Measurements from ENCODE around the gene TOPAZ1. TPM values are rescaled to one million over a fixed set of nuclear protein-coding genes. Genes with fewer than 3 reads are reported as not detected.

The TOPAZ1 gene
- total and polyA plus RNA-seq, 2 of the 13 experiments (the other 11 are each of a cell fraction or from before 2014, with no cell fraction given) = not detected

DNA sequence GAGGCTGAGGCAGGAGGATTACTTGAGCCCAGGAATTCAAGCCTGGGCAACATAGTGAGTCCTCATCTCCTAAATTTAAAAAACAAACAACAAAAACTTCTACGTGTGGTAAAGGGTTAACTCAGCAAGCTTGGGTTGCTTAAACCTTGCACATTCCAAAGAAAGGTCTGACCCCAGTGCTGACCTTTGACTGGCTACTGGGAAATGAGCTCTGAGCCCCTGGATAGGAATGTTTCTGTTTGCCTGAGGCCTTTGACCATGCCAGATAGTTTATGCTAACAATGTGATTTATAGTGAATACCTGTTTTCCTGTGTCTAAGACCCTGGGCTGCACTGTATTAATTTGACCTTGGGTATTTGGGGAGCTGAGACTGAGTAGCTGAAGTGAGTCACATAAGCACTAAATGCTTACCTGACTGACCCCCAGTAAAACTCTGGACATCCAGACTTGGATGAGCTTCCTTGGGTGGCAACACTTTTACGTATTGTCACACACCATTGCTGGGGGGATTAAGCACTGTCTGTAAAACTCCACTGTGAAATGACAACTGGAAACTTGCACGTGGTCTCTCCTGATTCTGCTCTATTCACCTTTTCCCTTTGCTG lies 117.6 kb downstream of the TOPAZ1 start (continued):
- TF ChIP-seq HMG20B (CRISPR knock-in tag; conservative IDR thresholded peaks at IDR 0.05) (peak; percentile 99), ZNF331 (CRISPR knock-in tag; IDR thresholded peaks at IDR 0.05) (peak; percentile 77), ZNF292 (CRISPR knock-in tag; IDR thresholded peaks at IDR 0.05; ENCODE audit: borderline replicate concordance, low read depth) (peak; percentile 67; the same call in 1 of the 2 replicates), ZNF44 (CRISPR knock-in tag; IDR thresholded peaks at IDR 0.05) (no peak), ZNF564 (CRISPR knock-in tag; IDR thresholded peaks at IDR 0.05) (0 out of 2 replicates have a peak, but pooled peaks have one; percentile 47), NKX3-1 (CRISPR knock-in tag; IDR thresholded peaks at IDR 0.05) (0 out of 2 replicates have a peak, but pooled peaks have one; percentile 68), TARDBP (CRISPR knock-in tag; IDR thresholded peaks at IDR 0.05) (peak; percentile 79), SP5 (CRISPR knock-in tag; IDR thresholded peaks at IDR 0.05; ENCODE audit: borderline replicate concordance, low read depth) (peak; percentile 55)
- TF ChIP-seq, protein P1, sequence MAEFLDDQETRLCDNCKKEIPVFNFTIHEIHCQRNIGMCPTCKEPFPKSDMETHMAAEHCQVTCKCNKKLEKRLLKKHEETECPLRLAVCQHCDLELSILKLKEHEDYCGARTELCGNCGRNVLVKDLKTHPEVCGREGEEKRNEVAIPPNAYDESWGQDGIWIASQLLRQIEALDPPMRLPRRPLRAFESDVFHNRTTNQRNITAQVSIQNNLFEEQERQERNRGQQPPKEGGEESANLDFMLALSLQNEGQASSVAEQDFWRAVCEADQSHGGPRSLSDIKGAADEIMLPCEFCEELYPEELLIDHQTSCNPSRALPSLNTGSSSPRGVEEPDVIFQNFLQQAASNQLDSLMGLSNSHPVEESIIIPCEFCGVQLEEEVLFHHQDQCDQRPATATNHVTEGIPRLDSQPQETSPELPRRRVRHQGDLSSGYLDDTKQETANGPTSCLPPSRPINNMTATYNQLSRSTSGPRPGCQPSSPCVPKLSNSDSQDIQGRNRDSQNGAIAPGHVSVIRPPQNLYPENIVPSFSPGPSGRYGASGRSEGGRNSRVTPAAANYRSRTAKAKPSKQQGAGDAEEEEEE (CRISPR knock-in tag; IDR thresholded peaks at IDR 0.05; ENCODE audit: borderline replicate concordance) = no peak
- TF ChIP-seq, protein P2, sequence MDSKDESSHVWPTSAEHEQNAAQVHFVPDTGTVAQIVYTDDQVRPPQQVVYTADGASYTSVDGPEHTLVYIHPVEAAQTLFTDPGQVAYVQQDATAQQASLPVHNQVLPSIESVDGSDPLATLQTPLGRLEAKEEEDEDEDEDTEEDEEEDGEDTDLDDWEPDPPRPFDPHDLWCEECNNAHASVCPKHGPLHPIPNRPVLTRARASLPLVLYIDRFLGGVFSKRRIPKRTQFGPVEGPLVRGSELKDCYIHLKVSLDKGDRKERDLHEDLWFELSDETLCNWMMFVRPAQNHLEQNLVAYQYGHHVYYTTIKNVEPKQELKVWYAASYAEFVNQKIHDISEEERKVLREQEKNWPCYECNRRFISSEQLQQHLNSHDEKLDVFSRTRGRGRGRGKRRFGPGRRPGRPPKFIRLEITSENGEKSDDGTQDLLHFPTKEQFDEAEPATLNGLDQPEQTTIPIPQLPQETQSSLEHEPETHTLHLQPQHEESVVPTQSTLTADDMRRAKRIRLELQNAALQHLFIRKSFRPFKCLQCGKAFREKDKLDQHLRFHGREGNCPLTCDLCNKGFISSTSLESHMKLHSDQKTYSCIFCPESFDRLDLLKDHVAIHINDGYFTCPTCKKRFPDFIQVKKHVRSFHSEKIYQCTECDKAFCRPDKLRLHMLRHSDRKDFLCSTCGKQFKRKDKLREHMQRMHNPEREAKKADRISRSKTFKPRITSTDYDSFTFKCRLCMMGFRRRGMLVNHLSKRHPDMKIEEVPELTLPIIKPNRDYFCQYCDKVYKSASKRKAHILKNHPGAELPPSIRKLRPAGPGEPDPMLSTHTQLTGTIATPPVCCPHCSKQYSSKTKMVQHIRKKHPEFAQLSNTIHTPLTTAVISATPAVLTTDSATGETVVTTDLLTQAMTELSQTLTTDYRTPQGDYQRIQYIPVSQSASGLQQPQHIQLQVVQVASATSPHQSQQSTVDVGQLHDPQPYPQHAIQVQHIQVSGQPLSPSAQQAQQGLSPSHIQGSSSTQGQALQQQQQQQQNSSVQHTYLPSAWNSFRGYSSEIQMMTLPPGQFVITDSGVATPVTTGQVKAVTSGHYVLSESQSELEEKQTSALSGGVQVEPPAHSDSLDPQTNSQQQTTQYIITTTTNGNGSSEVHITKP (CRISPR knock-in tag; IDR thresholded peaks at IDR 0.05; ENCODE audit: low read depth) = 0 out of 2 replicates have a peak, but pooled peaks have one; percentile 36
- TF ChIP-seq, protein P3, sequence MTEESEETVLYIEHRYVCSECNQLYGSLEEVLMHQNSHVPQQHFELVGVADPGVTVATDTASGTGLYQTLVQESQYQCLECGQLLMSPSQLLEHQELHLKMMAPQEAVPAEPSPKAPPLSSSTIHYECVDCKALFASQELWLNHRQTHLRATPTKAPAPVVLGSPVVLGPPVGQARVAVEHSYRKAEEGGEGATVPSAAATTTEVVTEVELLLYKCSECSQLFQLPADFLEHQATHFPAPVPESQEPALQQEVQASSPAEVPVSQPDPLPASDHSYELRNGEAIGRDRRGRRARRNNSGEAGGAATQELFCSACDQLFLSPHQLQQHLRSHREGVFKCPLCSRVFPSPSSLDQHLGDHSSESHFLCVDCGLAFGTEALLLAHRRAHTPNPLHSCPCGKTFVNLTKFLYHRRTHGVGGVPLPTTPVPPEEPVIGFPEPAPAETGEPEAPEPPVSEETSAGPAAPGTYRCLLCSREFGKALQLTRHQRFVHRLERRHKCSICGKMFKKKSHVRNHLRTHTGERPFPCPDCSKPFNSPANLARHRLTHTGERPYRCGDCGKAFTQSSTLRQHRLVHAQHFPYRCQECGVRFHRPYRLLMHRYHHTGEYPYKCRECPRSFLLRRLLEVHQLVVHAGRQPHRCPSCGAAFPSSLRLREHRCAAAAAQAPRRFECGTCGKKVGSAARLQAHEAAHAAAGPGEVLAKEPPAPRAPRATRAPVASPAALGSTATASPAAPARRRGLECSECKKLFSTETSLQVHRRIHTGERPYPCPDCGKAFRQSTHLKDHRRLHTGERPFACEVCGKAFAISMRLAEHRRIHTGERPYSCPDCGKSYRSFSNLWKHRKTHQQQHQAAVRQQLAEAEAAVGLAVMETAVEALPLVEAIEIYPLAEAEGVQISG (CRISPR knock-in tag; IDR thresholded peaks at IDR 0.05) = peak; percentile 72
- TF ChIP-seq, protein P4, sequence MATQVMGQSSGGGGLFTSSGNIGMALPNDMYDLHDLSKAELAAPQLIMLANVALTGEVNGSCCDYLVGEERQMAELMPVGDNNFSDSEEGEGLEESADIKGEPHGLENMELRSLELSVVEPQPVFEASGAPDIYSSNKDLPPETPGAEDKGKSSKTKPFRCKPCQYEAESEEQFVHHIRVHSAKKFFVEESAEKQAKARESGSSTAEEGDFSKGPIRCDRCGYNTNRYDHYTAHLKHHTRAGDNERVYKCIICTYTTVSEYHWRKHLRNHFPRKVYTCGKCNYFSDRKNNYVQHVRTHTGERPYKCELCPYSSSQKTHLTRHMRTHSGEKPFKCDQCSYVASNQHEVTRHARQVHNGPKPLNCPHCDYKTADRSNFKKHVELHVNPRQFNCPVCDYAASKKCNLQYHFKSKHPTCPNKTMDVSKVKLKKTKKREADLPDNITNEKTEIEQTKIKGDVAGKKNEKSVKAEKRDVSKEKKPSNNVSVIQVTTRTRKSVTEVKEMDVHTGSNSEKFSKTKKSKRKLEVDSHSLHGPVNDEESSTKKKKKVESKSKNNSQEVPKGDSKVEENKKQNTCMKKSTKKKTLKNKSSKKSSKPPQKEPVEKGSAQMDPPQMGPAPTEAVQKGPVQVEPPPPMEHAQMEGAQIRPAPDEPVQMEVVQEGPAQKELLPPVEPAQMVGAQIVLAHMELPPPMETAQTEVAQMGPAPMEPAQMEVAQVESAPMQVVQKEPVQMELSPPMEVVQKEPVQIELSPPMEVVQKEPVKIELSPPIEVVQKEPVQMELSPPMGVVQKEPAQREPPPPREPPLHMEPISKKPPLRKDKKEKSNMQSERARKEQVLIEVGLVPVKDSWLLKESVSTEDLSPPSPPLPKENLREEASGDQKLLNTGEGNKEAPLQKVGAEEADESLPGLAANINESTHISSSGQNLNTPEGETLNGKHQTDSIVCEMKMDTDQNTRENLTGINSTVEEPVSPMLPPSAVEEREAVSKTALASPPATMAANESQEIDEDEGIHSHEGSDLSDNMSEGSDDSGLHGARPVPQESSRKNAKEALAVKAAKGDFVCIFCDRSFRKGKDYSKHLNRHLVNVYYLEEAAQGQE (IDR thresholded peaks at IDR 0.05; ENCODE audit: borderline replicate concordance in 1 of 2, low read depth in 1 of 2, low read length in 2 of 2) = peak in 1 of 2 experiments; percentile 14; a peak in 1 of 4 replicates
- TF ChIP-seq, protein P5, sequence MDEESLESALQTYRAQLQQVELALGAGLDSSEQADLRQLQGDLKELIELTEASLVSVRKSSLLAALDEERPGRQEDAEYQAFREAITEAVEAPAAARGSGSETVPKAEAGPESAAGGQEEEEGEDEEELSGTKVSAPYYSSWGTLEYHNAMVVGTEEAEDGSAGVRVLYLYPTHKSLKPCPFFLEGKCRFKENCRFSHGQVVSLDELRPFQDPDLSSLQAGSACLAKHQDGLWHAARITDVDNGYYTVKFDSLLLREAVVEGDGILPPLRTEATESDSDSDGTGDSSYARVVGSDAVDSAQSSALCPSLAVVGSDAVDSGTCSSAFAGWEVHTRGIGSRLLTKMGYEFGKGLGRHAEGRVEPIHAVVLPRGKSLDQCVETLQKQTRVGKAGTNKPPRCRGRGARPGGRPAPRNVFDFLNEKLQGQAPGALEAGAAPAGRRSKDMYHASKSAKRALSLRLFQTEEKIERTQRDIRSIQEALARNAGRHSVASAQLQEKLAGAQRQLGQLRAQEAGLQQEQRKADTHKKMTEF (CRISPR knock-in tag; IDR thresholded peaks at IDR 0.05) = peak; percentile 94

Measured in HepG2 (cell line).